Mesodermal cell (in vitro differentiated cells): Measurements from ENCODE around the gene CLTCL1.
"Not testable (repeated sequence)": the region's sequence is repeated elsewhere in the genome, so short reads cannot be mapped to it uniquely, and the experiment has no call there.

Experiments
- H3K27ac ChIP-seq: 2 replicates; pipeline ENCODE4 v1.7.0; 2013; ENCODE audit warnings: mild to moderate bottlenecking, low read depth, low read length, moderate library complexity; ENCODE audit not compliant: severe bottlenecking
- H3K36me3 ChIP-seq: 2 replicates; pipeline ENCODE4 v1.7.1; 2013; ENCODE audit warnings: mild to moderate bottlenecking, low read length, moderate library complexity; ENCODE audit not compliant: control insufficient read depth, insufficient read depth
- H3K4me1 ChIP-seq: one replicate; pipeline ENCODE4 v1.7.1; 2013; ENCODE audit warnings: mild to moderate bottlenecking, low read length; ENCODE audit not compliant: insufficient read depth, control insufficient read depth, poor library complexity, severe bottlenecking
- H3K4me3 ChIP-seq: 2 replicates; pipeline ENCODE4 v1.7.0; 2013; ENCODE audit warnings: low read length, control low read depth, mild to moderate bottlenecking; ENCODE audit not compliant: insufficient read depth, poor library complexity, severe bottlenecking; ENCODE audit errors: extremely low read depth
- H3K9me3 ChIP-seq: 2 replicates; pipeline ENCODE4 v1.7.1; 2013; ENCODE audit warnings: mild to moderate bottlenecking, low read length, moderate library complexity; ENCODE audit not compliant: control insufficient read depth
- WGBS, 2 experiments: methylation state at CpG; one replicate each; pipeline ENCODE4 v1.1.5; 2013; ENCODE audit warnings: missing lambda C conversion rate in 2 of 2; ENCODE audit not compliant: insufficient coverage in 2 of 2; 5-methylcytosine and 5-hydroxymethylcytosine counted together

The CLTCL1 gene

DNA sequence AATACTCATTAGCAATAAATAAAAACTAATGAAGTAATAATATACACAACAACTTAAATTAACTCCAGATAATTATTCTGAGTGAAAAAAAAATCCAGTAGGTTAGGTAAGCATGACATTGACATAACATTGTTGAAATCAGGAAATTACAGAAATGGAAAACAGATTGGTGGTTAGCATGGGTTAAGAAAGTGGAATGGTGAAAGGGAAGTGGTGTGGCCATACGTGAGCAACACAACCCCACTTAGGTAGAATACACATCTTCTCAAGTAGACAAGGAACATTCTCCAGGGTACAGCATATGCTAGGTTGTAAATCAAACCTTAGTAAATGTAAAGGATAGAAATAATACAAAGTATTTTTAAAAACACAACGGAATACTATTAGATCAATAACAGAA lies 30.2 kb upstream of the CLTCL1 start:
- WGBS, 2 experiments = no CpG with 5 or more reads among the region's 2 CpGs

DNA sequence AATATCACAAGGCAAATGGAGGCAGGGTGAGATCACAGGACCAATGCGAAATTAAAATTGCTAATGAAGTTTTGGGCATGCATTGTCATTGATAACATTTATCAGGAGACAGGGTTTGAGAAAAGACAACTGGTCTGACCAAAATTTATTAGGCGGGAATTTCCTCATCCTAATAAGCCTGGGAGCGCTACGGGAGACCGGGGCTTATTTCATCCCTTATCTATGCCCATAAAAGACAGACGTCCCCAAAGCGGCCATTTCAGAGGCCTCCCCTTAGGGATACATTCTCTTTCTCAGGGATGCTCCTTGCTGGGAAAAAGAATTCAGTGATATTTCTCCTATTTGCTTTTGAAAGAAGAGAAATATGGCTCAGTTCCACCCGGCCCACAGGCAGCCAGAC lies 28.6 kb upstream of the CLTCL1 start:
- not testable (repeated sequence) for H3K27ac ChIP-seq, H3K4me1 ChIP-seq, H3K36me3 ChIP-seq, H3K4me3 ChIP-seq
- WGBS, 2 experiments = 85 to 100% methylated on average over 2 of the region's 8 CpGs
- peaks cover 24% of the 10 kb centered on the region for H3K9me3 ChIP-seq

More for the DNA sequence above, 30.2 kb upstream of the CLTCL1 start:
- H3K9me3 ChIP-seq = peaks cover 12% of the 10 kb centered on the region
- no peaks in the 10 kb centered on the region for H3K4me1 ChIP-seq
- H3K27ac ChIP-seq = no peak overlapping the region
- no peaks in the 10 kb centered on the region for H3K36me3 ChIP-seq
- H3K4me3 ChIP-seq = no peak overlapping the region

DNA sequence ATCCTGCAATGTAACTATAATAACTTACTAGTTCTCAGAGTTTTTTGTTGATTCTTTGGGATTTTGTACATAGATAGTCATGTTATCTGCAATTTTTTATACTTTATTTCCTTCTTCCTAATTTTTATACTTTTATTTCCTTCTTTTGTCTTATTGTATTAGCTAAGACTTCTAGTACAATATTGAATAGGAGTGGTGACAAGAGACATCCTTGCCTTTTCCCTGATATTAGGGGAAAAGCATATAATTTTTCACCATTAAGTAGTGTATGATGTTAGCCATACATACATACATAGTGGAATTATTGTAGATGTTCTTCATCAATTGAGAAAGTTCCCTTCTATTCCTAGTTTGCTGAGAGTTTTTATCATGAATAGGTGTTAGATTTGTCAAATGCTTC lies 27.8 kb upstream of the CLTCL1 start:
- no peak overlapping the region for H3K4me3 ChIP-seq
- peaks cover 24% of the 10 kb centered on the region for H3K9me3 ChIP-seq
- no peaks in the 10 kb centered on the region for H3K4me1 ChIP-seq
- H3K36me3 ChIP-seq = no peaks in the 10 kb centered on the region
- H3K27ac ChIP-seq = no peak overlapping the region

DNA sequence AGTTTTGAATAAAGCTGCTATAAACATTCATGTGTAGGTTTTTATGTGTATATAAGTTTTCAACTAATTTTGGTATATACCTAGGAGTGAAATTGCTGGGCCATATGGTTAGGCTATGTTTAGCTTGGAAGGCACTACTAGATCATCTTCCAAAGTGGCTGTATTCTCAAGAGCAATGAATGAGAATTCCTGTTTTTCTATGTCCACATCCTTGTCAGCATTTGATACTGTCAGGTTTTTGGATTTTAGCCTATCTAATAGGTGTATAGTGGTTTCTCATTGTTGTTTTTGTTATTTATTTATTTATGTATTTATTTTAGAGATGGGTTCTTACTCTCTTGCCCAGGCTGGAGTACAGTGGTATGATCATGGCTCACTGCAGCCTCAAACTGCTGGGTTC lies 26.3 kb upstream of the CLTCL1 start:
- Histone ChIP-seq H3K27ac (no peak overlapping the region), H3K36me3 (no peaks in the 10 kb centered on the region), H3K4me1 (no peaks in the 10 kb centered on the region), H3K4me3 (no peak overlapping the region), H3K9me3 (peaks cover 24% of the 10 kb centered on the region)

DNA sequence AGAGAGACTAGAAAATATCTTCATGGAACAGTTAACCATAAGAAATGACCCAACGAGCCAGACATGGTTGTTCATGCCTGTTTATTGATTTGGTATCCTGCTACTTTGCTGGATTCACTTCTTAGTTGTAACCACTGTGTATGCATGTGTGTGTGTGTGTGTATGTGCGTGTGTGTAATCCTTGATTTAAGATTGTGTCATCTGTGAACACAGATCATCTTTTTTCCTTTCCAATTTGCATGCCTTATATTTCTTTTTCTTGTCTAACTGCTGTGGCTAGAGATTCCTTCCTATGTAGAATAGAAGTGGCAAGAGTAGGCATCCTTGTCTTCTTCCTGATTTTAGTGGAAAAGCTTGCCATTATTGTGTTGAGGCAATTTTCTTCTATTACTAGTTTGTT lies 16.4 kb upstream of the CLTCL1 start:
- 50% methylated on average over 1 of the region's 2 CpGs; no CpG with 5 or more reads in 1 of the 2 experiments for WGBS, 2 experiments
- Histone ChIP-seq H3K4me1 (no peaks in the 10 kb centered on the region), H3K4me3 (no peak overlapping the region), H3K9me3 (no peaks in the 10 kb centered on the region), H3K36me3 (no peaks in the 10 kb centered on the region), H3K27ac (no peak overlapping the region)

DNA sequence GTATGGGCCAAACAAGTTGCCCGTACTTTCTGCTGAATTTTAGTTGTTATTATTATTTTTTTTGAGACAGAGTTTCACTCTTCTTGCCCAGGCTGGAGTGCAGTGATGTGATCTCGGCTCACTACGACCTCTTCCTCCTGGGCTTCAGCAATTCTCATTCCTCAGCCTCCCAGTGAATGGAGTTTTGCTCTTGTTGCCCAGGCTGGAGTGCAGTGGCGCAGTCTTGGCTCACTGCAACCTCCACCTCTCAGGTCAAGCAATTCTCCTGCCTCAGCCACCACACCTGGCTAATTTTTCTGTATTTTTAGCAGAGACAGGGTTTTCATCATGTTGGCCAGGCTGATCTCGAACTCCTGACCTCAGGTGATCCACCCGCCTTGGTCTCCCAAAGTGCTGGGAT lies 15.0 kb upstream of the CLTCL1 start:
- 89 to 90% methylated on average over 5 to 6 of the region's 6 CpGs for WGBS, 2 experiments
- not testable (repeated sequence) for H3K4me1 ChIP-seq, H3K9me3 ChIP-seq, H3K36me3 ChIP-seq, H3K4me3 ChIP-seq, H3K27ac ChIP-seq

DNA sequence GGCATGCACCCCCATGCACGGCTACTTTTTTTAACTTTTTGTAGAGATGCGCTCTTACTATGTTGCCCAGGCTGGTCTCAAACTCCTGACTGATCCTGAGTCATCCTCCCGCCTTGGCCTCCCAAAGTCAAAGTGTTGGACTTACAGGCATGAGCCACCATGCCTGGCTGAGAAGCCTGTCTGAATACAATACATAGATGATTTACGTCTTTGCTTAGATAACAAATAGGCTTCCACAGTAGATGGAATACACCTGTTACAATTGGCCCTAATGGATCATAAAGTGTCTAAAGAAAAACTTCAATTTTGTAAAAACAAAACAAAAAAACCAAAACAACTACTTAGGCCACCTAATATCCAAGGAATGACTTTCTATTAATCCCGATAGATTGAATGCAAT lies 13.0 kb upstream of the CLTCL1 start:
- H3K36me3 ChIP-seq = no peaks in the 10 kb centered on the region
- no peak overlapping the region for H3K27ac ChIP-seq
- no peak overlapping the region for H3K4me3 ChIP-seq
- H3K9me3 ChIP-seq = no peaks in the 10 kb centered on the region
- H3K4me1 ChIP-seq = no peaks in the 10 kb centered on the region
- 94% methylated on average over 3 of the region's 5 CpGs for WGBS, 2 experiments

DNA sequence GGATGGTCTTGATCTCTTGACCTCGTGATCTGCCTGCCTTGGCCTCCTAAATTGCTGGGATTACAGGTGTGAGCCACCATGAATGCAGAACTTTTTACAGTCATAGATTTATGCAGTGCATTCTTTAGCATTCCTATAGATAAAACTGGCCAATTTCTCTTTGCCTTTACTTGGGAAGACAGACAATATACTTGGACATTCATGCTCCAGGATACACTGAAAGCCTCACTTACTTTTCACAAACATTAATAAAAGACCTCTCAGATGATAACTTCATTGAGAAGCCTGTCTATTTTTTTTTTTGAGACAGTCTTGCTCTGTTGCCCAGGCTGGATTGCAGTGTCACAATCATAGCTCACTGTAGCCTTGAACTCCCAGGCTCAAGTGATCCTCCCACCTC lies 12.3 kb upstream of the CLTCL1 start:
- H3K27ac ChIP-seq = no peak overlapping the region
- H3K4me1 ChIP-seq = no peaks in the 10 kb centered on the region
- H3K9me3 ChIP-seq = no peaks in the 10 kb centered on the region
- H3K36me3 ChIP-seq = no peaks in the 10 kb centered on the region
- 50% methylated on average over 1 of the region's 1 CpG; no CpG with 5 or more reads in 1 of the 2 experiments for whole genome bisulfite sequencing, 2 experiments
- H3K4me3 ChIP-seq = no peak overlapping the region

DNA sequence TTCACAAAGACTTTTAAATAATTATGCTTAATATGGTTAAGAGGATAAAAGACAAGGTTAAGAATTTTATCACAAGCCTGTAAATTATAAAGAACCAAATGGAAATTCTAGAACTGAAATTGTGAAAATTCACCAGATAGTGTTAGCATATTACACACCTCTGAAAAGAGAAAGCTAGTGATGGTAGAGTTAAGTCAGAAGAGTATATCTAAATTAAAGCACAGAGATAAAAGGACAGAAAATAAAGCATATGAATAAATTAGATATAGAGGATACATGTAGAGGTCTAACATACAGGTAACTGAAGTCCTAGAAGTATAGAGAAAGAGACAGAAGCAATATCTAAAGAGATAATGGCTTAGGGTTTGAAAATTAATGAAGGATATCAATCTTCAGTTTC lies 4.2 kb upstream of the CLTCL1 start:
- H3K27ac ChIP-seq = no peak overlapping the region
- H3K9me3 ChIP-seq = no peaks in the 10 kb centered on the region

DNA sequence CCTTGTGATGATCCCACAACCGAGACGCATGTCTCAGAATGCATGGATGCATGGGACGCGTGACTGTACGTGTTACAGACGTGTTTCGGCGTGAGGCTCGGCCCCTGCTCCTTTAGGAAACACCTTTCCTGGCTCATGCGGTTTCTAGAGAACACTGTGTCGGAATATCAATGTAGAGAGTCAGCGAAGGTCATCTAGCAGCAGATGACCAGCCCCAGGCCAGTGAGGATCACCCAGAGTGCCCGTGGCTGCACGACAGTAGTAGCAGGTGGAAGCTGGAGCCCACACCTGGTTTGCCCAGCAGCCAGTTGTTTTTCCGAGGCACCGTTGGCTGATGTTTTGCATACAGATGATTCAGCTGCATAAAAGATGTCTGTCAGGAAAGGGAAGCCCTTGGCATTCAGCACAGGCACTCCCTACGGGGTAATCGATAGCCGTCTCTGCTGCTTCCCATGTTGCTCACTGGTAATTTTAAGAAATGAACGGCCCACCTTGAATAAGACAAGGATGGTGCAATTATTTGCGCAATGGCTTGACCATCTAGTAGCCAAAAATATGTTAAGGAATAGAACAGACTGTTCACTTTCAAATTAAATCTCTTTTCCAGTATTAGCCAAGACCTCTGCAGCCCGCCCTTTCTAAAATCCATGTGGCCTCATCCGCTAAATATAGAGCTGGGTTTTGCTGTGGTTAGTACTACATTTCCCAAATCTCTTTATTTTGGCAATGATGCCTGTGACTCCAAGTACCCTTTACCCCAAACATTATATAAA lies 1.1 kb upstream of the CLTCL1 start:
- WGBS, 2 experiments = 91 to 94% methylated on average over 20 to 21 of the region's 23 CpGs
- H3K27ac ChIP-seq = no peak overlapping the region
- peaks cover 9% of the 10 kb centered on the region for H3K4me1 ChIP-seq

More for the DNA sequence above, 4.2 kb upstream of the CLTCL1 start:
- H3K4me3 ChIP-seq = no peak overlapping the region
- H3K36me3 ChIP-seq = no peaks in the 10 kb centered on the region
- H3K4me1 ChIP-seq = no peaks in the 10 kb centered on the region

DNA sequence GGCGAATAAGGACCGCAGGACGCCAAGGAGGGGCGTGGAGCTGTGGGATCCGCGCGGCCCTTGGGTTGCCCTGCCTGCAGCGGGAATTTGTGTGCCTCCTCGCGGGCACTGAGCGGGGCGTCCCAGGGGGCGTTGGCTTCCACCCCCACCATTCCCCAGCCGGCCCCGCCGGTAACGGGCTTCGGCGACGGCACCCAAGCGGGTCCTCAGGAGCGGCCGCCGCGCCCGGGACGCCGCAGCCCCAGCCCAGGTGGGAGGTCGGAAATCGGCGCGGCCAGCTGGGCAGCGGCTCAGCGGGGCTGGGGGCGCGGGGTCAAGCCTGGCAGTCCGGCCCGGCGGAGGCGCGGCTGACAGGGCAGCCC lies 320 bp downstream of the CLTCL1 start:
- Histone ChIP-seq H3K27ac (no peak overlapping the region), H3K4me3 (peak overlapping the region; percentile 75), H3K9me3 (no peaks in the 10 kb centered on the region), H3K4me1 (peaks cover 13% of the 10 kb centered on the region), H3K36me3 (no peaks in the 10 kb centered on the region)
- 0% methylated on average over 31 to 37 of the region's 41 CpGs for WGBS, 2 experiments

More for the DNA sequence above, 1.1 kb upstream of the CLTCL1 start:
- Histone ChIP-seq H3K4me3 (no peak overlapping the region), H3K36me3 (no peaks in the 10 kb centered on the region), H3K9me3 (no peaks in the 10 kb centered on the region)
